Activated CD4-positive, alpha-beta T cell treated with anti-CD3 and anti-CD28 coated beads for 24 hours (primary cell): Measurements from ENCODE around the gene CHGA.

ENCODE experiments used
- DNase-seq, 2 donors: peaks; one replicate each; pipeline ENCODE4 v3.0.0-alpha.2; 2020; ENCODE audit warnings: low read depth in 2 of 2

The CHGA gene, protein sequence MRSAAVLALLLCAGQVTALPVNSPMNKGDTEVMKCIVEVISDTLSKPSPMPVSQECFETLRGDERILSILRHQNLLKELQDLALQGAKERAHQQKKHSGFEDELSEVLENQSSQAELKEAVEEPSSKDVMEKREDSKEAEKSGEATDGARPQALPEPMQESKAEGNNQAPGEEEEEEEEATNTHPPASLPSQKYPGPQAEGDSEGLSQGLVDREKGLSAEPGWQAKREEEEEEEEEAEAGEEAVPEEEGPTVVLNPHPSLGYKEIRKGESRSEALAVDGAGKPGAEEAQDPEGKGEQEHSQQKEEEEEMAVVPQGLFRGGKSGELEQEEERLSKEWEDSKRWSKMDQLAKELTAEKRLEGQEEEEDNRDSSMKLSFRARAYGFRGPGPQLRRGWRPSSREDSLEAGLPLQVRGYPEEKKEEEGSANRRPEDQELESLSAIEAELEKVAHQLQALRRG

DNA sequence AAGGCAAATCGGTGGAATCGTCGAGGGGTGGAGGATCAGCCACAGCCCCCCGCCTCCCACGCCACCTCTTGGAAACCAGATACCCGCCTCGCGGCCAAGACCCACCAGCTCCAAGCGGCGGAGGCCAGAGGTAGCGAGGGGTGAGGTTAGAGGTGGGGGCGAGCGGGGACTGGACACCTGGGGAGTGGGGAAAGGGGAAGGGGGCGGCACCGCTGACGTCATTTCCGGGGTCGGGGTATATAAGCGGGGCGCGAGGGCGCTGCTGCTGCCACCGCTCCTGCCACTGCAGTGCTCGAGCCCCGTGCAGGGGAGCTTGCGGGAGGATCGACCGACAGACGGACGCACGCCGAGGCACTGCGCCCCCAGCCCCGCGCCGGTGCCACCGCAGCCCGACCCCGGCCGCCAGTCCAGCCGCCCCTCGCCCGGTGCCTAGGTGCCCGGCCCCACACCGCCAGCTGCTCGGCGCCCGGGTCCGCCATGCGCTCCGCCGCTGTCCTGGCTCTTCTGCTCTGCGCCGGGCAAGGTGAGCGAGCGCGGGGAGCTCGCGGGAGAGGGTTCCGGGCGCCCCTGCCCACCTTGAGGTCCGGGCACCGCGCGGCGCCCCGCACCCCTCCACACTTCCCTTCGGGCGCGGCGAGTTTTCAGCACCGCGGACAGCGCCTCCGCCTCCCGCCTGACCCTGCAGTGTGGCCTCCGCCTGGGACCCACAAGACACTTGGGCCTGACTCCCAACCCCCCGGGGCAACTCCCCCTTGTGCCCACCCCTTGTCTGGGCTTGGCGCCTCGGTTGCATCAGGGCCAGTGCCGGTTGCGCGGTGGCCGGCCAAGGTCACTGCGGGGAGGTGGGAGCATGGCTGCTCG is at the start of gene CHGA:
Gene CHGA, plus strand, starts transcription at position 268 of the 861 bp plus-strand sequence. Its CDS starts 210 bp downstream, at position 478.
- DNase-seq, result peak; percentile 13 to 31

DNA sequence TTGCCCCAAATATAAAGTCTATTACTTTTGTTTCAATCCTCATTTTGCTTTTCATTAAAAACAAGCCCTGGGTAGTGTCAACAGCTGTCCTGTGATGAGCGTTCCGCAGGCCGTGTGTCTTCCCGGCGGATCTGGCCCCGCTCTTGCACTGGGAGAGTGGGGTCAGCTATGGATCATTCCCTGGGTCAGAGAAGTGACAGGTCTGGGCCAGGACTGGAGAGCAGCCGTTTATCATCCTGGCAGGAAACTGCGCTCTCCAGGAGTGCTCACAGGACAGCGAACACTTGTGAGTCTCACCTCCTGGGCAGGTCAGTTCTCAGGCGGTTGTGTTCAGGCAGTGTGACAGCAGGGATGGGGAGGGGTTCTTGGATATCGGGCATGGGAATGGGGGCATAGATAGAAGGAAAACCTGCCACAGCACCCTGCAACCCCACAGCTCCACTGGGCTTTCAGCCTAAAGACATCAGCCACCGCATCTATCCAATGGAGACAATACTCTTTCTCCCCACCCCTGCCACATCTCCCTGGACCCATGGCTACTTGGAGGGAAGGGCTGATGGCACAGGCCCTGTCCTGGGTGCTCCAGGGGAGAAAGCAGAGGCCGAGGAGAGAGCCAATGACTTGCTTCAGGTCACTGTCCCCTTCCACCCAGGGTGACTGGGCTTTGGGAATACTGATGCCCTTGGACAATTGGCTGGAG is 47.8 kb upstream of the CHGA start:
- DNase-seq, result no peak

DNA sequence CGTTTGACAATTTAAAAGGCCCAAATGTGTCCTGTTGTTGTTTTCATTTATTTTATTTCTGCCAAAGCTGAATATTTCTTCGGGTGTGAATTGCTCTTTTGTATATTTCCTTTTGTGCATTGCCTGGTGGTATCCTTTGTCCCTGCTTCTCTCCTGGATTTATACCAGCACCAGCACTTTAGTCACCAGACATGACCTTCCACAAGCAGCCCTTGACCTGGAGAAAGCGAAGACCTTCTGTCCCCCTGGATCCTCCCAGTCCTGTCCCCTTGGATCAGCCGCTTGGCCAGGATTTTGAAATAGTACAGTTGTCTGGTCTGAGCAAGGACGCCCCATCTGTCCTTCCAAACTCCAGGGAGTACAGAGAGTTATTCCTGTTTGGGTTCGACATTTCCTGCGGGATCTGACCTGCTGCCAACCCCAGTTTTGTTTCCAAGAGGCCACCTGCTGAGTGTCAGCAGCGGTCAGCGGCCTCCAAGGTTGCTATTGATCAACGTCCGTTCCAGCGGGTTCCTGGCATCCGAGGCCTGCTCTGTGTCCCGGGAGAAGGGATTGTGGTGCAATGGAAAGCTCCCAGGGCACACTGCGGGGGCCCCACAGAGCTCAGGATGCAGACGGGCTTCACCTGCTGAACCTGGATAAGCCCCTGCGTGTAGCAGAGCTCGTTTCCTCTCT is 45.1 kb upstream of the CHGA start:
- DNase-seq, result no peak

DNA sequence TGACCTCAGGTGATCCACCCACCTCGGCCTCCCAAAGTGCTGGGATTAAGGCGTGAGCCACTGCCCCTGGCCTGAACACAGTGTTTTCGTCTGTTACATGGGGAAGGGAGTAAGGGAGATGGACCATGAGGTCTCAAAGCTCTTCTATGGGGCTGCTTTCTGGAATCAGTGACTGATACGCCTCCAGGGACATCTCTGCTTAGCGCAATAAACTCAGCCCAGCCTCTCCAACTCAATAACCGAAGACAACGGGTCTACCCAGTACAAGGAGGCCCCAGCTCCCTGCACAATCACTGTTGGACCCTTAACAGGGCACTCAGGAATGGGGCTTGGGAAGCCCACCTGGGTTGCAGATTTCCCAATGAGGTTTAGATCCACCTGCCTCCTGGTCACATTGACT is 42.6 kb upstream of the CHGA start:
- no peak for DNase-seq

DNA sequence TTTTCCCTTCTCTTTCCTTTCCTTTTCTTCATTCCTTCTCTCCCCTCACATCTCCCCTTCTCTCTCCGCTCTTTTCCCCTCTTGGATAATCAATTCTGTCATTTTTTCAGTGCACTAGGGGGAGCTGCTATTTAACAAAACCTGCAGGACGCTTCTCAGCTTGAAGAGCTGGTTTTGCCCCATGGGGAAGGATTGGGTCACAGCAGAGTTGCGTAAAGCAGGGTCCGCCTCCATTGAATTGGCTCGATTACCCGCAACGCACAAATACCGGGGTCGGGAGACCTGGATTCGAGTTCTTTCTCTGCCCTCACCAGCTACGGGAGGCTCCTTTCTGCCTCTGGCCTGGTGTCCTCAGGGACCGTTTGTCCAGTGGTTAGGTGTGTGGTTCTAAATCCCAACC is 42.1 kb upstream of the CHGA start:
- no peak for DNase-seq

DNA sequence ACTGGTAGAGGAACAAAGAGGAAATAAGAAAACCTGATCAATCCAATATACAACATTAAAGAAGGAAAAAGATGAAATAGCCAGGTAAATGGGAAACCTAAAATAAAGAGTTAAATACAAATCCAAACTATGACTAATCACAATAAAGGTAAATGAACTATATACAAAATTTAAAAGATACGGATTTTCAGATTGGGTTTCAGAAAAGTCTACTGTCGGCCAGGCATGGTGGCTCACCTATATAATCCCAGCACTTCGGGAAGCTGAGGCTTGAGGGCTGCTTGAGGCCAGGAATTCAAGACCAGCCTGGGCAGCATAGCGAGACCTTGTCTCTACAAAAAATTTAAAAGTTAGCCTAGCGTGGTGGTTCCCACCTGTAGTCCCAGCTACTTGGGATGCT is 39.9 kb upstream of the CHGA start:
- DNase-seq, result no peak

DNA sequence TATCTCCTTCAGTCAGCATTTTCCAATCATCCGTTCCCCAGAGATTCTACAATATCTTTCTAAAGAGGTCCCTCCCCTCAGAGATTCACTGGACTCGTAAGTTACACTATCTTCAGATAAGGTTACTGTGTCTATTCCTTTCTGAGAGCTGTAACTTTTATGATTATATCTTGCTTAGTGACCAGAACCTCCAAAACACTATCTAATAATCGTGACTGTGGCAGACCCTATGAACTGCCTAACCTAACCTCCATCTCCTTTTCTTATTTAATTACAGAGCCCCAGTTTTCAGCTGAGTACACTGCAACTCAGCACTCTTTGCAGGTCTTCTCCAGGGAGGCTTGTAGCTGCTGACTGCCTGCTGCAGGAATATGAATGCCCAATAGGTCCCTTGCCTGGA is 38.5 kb upstream of the CHGA start:
- no peak for DNase-seq

DNA sequence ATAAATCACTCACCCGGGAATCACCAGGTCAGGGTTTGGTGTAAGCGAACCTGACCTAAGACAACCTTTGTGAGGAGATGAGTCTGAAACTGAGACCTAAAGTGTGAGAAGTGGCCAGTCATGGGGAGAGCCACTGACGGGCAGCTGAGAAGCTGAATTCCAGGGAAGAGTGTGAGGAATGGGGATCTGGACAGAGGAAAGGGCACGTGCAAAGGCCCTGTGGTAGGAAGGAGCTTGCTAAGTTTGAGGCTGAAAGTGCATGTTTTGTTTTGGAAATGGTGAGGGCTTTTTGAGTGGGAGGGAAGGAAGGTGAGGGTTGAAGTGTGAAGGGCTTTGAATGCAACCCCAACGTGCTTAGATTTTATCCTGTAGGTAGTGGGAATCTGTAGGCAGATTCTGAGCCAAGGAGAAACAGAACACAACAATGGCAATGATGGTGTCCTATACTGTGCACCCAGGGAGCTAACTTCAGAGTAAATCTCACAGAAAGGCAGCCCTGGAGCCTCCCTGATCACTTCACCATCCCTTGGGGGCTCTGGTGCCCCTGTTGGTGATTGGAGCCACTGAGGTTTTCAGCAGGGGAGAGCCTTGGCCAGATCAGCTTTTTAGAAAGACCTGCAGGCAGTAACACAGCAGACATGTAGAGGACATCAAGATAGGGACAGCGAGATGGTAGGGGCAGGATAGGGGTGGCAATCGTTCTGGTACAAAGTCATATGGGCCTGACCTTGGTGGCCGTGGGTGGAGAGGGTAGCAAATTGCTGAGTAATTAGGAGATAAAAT is 37.5 kb upstream of the CHGA start:
- no peak for DNase-seq

DNA sequence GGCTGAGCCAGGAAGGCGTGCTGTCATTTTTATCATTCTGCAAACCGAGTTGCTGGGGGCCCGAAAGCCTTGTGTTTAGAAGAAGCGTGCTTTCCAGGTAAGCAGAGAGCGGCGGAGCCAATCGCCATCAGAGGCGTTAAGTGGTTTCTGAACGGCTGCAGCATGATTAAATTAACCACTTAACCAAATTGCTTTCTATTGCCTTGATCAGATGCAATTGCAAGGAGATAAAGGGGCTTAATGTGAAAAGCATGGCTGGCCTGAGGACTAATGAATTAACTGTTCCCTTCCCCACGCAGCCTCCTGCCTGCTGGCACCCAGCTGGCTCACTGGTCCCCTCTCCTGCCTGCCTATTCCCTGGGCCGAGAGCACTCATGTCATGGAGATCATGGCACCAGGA is 36.6 kb upstream of the CHGA start:
- DNase-seq, result no peak

DNA sequence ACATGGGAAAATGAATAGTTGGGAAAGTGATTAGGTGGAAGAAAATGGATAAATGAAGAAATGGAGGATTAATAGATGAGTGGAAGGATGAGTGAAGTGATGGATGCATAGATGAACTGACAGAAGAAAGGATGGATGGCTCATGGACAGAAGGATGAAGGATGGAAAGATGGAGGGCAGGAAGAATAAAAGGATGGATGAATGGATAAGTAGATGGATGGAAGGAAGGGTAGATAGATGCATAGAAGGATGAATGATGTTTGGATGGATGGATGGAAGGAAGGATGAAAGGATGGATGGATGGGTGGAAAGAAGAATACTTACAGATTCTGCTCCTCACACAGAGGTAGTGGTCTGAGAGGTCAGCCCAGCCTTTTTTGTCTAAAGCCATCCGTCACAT is 35.8 kb upstream of the CHGA start:
- DNase-seq, result no peak

DNA sequence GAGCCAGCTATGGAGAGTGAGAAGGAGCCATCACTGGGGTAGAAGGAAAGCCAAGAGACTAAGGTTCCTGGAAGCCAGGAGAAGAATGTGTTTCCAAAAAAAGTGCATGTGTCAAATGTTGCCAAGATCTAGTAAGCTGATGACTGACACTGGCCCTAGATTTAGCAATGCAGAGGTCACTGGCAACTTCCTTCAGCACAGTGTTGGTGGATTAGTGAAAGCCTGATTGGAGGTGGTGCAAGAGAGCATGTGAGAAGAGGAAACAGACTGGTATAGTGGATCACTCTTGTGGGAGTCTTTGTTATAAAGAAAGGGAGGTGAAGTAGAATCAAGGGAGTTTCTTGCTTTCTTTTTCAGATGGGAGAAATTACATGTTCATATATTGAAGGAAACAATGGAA is 34.1 kb upstream of the CHGA start:
- no peak for DNase-seq

DNA sequence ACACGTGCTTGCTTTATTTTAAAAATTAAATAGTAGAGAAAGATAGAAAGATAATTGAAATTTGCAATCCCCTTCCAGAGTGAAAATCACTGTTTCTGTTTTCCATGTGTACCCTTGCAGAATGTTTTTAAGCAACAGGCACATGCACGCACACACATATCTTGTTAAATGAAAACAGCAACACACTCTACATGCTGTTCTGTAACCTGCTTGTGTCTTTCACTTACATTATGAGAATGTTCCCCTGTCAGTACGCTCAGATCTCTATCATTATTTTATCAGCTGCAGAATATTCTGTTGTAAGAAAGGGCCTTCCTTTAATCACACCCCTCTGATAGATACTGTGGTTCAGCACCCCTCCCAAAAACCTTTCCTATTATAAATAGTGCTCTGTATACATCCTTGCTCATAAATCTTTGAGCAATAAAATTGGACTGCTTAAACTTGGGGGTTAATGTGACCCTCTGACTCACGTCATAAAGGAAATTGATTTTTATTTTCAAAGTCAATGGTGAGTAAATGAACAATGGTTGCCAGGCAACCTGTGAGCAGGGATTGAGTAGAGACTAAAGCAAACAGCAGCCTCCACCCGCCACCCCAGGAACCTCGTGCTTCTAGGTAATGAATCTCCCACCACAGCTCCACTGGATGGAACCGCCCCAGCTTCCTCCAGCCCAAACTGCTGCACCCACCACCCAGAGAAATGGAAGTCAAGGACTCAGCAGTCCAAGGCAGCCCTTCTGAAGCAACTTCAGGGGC is 31.9 kb upstream of the CHGA start:
- no peak for DNase-seq

DNA sequence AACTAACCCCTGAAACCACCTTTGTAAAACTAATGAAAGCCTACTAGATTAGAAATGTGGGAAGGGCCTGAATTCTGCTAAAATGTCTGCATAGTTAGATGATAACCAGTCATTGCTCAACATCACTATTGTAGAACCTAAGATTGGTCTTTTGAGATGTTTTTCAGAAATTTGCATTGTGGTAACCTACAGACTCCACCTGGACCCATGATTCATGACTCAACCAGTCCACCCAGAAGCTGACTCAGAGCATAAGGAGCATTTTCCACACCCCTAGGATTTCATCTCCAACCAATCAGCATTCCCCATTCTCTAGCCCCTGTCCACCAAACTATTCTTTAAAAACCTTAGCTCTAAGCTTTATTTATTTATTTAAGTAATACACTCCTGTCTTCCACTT is 30.4 kb upstream of the CHGA start:
- DNase-seq, result no peak

DNA sequence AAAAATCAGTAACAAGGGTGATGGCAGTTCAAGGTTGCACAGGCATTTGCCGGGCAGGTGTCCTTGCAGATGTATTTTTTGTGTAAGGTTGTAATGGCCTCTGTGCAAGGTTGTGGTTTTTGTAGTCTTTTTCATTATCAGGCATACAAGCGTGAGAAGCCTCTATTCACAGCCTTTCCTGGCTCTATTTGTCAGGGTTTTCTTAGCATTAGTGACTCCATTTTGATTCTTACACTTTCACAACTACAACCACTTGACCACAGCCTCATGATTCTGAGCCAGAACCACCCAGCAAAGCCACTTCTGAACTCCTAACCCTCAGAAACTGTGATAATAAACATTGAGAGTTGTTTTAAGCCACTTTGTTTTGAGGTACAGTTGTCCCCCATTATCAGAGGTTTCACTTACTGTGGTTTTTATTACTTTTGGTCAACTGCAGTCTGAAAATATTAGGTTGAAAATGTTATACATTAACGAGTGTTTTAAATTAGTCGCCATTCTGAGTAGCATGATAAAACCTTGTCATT is 27.5 kb upstream of the CHGA start:
- no peak for DNase-seq

DNA sequence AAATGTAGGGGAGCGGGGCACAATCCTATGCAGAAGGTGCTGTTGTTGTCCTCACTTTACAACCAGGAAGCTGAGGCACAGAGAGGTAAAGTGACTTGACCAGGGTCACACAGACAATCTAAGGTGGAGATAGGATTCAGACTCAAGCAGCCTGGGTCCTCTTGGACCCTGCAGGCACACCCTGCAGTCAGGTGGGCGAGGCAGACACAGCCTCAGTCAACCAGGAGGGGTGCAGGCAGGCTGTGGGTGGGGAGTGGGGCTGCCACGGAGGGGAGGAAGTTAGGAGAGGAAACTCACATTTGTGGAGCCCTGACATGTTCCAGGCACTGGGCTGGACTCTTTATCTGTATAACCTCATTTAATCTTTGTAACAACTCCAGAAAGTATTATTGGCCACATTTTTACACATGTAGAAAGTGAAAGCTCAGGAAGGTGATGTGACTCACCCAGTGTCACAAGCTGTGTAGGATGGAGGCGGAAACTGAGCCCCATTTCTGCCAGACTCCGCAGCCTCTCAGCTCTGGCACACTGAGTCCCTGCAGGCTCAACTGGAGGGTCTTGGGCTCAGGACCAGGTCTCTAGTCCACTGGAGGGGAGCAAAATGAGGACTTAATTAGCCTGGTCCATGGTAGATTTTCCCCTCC is 24.9 kb upstream of the CHGA start:
- DNase-seq, result peak; percentile 15 to 39

DNA sequence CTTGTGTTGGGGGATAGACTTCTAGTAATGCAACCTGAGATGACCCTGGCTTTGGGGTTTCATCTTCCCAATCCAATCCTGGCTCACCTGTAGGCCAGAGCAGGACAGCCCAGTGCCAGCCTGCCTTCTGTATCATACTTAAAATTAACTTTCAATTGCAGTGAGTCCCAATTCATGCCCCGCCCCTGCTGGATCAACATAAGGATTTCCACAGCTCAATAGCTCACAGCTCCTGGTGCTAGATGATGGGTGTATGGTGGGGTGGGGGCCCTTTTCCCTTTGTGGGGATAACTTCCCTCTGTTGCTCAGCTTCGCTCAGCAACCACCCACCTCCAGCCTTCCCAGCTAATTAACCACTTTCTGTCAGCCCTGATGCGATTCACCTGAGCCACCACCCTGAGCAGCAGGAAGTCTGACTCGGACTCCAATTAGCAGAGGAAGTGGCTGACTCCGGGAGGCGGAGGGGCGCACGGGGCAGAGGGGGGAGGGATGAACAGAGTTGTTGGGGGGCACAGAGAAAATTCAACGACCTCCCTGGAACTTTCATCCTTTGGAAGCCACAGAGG is 24.3 kb upstream of the CHGA start:
- no peak for DNase-seq

DNA sequence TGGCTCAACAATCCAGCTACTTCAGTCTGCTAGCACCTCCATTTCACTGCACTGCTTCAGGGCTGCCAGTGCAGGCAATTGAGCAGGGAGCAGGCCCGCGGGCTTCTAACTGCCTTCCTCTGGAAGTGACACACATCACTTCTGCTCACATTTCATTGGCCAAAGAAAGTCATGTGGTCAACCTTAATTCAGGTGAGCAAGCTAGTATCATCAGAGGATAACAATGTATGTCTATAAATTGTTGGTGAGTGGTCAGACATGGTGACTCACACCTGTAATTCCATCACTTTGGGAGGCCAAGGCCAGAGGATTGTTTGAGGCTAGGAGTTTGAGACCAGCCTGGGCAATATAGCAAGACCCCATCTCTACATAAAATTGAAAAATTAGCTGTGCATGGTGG is 22.3 kb upstream of the CHGA start:
- DNase-seq, result no peak

DNA sequence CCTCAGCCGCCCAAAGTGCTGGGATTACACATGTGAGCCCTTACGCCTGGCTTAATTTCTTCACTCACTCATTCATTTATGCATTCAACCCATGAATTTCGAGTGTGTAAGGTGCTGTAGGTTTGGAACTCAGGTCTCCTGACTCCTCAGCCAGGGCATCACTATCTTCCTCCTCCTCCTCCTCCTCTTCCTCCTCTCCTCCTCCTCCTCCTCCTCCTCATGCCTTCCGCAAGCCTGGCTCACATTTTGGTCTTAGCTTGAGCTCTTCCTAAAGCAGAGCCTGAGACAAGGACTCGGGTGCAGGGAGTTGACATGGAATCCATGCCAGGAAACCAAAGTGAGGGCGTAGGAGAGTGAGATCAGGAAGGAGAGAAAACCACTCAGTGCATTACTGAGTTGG is 20.8 kb upstream of the CHGA start:
- DNase-seq, result no peak

DNA sequence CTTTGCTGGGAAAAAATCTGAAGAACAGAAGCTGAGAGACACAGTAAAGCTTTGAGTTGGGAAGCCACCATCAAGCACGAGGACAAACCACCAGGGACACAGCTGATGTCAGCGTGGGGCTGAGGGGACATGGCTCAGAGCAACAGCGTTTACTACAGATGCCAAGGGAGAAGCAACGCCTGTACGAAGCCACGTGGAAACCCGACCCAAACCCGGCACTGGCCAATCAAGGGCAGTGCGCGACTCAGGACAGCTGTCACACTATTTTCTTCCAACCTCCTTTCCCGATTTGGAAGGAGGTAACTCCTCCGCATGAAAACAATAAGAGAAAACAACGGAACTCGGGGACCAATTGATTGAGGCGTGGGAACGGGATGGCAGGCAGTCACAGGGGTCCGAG is 20.2 kb upstream of the CHGA start:
- no peak for DNase-seq
